ENCODE results near the gene KCNB1.

The KCNB1 gene

DNA sequence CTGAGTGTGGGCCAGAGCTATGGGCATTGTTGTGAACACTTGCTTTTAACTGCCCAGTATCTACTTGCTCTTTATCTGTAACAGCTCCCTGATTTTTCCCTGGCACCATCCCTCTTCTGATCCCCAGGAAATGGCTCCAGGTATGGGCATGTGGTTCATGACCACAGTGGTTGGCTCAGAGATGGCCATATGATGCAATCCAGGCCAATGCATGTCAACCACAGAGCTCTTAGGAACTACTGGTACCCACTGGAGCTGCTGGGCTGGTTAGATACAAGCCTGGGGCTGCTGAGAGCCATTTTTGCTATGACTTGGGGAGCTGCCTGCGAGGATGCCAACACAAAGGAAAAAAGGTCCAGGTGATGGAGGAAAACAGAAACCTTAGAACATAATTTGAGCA is 55.6 kb downstream of the KCNB1 start:
- Histone ChIP-seq H3K9me3 (ENCODE audit: control insufficient read depth, insufficient read depth, low read length) (no peaks in the 10 kb centered on the region), H3K4me1 (ENCODE audit: insufficient read depth, low read length) (no peaks in the 10 kb centered on the region), H3K36me3 (ENCODE audit: insufficient read depth, low read length) (no peaks in the 10 kb centered on the region), H3K9ac (ENCODE audit: low read depth, low read length) (no peak overlapping the region)

DNA sequence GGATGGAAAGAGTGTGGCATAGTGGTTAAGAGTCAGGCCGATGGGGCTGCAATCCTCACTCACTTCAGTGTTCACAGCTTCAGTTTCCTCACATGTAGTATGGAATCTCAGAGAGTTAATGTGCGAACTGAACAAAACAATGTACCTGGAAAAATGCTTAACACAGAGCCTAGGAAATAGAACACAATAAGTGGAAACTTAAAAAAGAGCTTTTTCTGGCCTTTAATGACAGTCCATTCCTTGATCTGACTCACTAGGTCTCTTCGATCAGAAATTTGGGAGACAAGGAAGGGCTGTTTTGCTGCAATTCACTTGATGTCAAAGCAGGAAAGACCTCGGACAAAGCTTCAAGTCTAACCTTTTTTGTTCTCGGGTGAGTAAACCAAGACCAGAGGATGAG is 56.1 kb downstream of the KCNB1 start:
- H3K36me3 ChIP-seq (ENCODE audit: insufficient read depth, low read length), result no peaks in the 10 kb centered on the region
- H3K4me1 ChIP-seq (ENCODE audit: insufficient read depth, low read length), result no peaks in the 10 kb centered on the region
- H3K9ac ChIP-seq (ENCODE audit: low read depth, low read length), result no peak overlapping the region
- H3K9me3 ChIP-seq (ENCODE audit: control insufficient read depth, insufficient read depth, low read length), result no peaks in the 10 kb centered on the region

DNA sequence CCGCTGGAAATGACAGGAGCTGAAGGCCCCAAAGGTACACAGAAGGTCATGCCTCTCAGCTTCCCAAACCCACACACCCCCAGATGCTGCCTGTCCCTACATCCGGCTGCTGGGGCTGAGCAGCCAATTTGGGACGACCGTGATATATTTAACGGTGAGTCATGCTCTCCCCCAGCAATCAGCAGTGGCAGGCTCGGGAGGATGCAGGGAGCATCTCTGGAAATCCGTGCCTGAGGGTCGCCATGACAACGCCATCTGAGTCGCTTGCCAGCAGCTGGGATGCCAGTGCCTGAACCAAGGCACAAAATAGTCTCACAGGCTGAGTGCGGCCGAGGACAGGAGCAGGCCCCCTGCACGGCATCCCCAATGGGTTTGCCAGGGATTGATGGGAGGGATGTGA is 57.9 kb downstream of the KCNB1 start:
- H3K36me3 ChIP-seq (ENCODE audit: insufficient read depth, low read length), result no peaks in the 10 kb centered on the region
- H3K9me3 ChIP-seq (ENCODE audit: control insufficient read depth, insufficient read depth, low read length), result no peaks in the 10 kb centered on the region
- no peak overlapping the region for H3K9ac ChIP-seq (ENCODE audit: low read depth, low read length)
- H3K4me1 ChIP-seq (ENCODE audit: insufficient read depth, low read length), result no peaks in the 10 kb centered on the region

DNA sequence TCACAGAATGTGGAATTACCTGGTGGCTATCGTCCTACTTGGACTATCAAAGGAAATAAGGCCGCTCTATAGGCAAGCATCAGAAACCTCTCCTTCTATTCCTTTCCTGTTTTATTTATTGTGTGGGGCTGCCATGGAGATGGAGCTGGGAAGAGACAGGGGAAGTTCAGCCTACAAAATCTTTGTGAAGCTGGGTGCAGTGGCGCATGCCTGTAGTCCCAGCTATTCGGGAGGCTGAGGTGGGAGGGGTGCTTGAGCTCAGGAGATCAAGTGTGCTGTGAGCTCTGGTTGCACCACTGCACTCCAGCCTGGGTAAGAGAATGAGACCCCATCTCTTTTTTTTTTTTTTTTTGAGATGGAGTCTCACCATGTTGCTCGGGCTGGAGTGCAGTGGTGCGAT is 60.3 kb downstream of the KCNB1 start:
- Histone ChIP-seq H3K36me3 (ENCODE audit: insufficient read depth, low read length) (no peaks in the 10 kb centered on the region), H3K9ac (ENCODE audit: low read depth, low read length) (no peak overlapping the region), H3K9me3 (ENCODE audit: control insufficient read depth, insufficient read depth, low read length) (no peaks in the 10 kb centered on the region), H3K4me1 (ENCODE audit: insufficient read depth, low read length) (no peaks in the 10 kb centered on the region)

DNA sequence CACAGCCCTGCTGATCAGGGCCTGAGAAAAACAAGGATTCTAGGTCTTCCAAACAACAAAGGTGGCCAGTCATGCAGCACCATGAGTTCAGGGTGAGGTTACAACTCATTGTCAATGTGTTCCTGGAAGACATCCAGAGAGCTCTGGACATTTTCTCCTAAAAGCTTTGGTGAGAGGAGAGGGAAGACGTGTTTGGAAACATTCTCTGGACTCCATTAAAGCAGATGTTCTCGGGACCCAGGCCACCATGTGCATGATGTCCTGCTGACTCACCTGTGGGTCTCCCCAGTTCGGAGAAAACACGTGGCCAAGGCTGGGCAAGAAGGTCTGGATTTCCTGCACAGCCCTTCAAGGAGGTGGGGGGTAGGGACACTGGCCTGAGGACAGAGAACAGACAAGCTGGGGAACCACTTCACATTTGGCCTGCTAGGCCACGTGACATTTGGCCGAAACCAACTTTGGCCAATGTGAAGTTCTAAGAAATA is 61.6 kb downstream of the KCNB1 start:
- H3K36me3 ChIP-seq (ENCODE audit: insufficient read depth, low read length), result no peaks in the 10 kb centered on the region
- no peak overlapping the region for H3K9ac ChIP-seq (ENCODE audit: low read depth, low read length)
- H3K4me1 ChIP-seq (ENCODE audit: insufficient read depth, low read length), result no peaks in the 10 kb centered on the region
- no peaks in the 10 kb centered on the region for H3K9me3 ChIP-seq (ENCODE audit: control insufficient read depth, insufficient read depth, low read length)

DNA sequence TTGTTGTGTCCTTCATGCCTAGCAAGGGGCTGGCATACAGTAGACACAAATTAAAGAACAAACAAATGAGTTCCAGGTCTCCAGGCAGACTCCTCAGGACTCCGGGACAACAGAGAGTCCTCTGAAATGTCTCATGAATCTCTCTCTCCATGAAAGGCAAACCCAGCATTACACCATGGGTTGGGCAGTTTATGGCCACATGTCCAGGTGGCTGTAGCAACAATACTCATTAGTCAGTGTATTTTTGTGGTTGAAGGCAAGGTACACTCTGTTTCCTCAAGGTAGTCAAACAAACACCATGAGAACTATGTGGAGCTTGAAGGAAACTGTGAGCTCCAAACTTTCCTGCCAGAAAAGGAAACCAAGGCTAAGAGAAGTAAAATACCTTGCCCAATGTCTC is 62.2 kb downstream of the KCNB1 start:
- Histone ChIP-seq H3K9ac (ENCODE audit: low read depth, low read length) (no peak overlapping the region), H3K9me3 (ENCODE audit: control insufficient read depth, insufficient read depth, low read length) (no peaks in the 10 kb centered on the region), H3K4me1 (ENCODE audit: insufficient read depth, low read length) (no peaks in the 10 kb centered on the region), H3K36me3 (ENCODE audit: insufficient read depth, low read length) (no peaks in the 10 kb centered on the region)

DNA sequence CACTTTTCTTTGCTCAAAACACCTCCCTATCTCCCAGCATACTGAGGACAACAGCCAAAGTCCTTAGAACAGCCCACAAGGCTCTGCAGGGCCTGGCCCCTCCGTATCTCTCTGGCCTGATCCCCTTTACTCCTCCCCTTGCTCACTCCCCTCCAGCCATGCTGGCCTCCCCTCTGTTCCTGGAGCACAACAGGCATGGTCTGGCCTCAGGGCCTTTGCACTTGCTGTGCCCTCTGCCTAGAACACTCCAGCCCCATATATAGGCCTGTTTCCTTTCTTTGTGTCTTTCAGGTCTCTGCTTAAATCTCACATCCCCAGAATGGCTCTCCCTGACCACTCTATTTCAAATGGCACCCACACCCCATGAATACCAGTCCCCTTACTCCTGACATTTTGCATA is 62.7 kb downstream of the KCNB1 start:
- Histone ChIP-seq H3K9ac (ENCODE audit: low read depth, low read length) (no peak overlapping the region), H3K4me1 (ENCODE audit: insufficient read depth, low read length) (no peaks in the 10 kb centered on the region), H3K9me3 (ENCODE audit: control insufficient read depth, insufficient read depth, low read length) (no peaks in the 10 kb centered on the region), H3K36me3 (ENCODE audit: insufficient read depth, low read length) (no peaks in the 10 kb centered on the region)

DNA sequence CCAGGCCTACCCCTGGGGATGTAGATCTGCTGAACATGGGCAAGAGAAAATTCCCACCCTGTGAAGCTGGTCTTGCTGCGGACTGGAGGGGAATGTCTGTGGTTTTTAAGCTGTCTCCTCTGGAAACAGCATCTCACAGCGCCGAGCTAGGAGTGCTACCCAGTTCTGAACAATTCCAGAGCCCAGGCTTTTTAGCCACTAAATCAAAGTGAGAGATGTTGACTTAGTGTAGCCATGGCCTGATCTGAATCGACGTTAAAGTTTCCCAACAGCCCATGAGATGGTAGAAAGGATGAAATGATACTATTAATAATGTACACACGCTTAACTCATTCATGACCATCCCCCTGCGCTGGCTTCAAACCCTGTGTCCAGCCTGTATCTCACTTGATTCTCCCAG is 63.7 kb downstream of the KCNB1 start:
- H3K9me3 ChIP-seq (ENCODE audit: control insufficient read depth, insufficient read depth, low read length), result no peaks in the 10 kb centered on the region
- H3K36me3 ChIP-seq (ENCODE audit: insufficient read depth, low read length), result no peaks in the 10 kb centered on the region
- H3K9ac ChIP-seq (ENCODE audit: low read depth, low read length), result no peak overlapping the region
- H3K4me1 ChIP-seq (ENCODE audit: insufficient read depth, low read length), result no peaks in the 10 kb centered on the region

DNA sequence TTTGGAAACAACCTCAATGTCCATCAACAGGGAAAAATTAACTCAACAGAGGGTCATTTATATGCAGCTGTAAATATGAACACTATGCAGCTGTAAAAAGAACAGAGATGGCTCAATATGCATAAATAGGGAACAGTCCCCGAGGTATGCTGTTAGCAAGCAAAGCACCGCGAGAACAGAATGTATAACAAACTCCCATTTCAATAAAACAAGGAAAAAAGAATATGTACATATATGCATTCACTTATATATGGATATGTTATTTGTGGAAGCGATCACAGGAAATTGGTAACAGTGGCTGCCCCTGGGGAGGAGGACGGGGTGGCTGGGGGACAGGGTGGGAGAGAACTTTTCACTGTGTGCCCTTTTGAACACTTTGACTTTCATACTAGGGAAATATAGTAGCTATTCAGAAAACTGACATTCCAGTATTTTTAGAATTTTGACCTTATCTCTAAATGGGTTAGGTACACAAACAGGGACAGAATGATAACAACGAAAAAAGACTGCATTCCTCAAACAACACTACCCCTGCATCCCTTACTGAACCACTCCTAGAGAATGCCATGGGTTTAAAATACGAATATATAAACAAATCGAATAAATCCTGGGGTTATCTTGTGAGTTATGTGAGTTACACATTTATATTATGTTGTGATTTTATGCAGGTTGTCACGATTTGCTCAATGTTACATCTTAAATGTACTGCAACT is 64.5 kb downstream of the KCNB1 start:
- Histone ChIP-seq H3K4me1 (ENCODE audit: insufficient read depth, low read length) (no peaks in the 10 kb centered on the region), H3K9ac (ENCODE audit: low read depth, low read length) (no peak overlapping the region), H3K9me3 (ENCODE audit: control insufficient read depth, insufficient read depth, low read length) (no peaks in the 10 kb centered on the region), H3K36me3 (ENCODE audit: insufficient read depth, low read length) (no peaks in the 10 kb centered on the region)

DNA sequence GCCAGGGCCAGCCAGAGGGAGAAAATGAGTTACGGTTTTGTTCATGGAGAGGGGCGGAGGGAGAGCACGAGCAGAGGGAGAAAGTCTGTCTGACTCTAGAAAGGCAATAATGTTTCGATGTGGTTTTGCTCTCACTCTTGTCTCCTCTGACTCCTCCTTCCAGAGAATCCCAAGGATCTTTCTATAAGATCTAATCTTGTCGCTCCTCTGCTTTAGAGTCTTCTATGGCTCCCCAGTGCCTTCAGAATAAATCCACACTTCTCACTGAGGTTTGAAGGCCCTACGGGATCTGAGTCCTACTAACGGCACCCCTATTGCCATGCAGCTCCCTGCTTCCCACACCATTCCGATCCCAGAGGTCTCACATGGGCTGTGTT is 66.8 kb downstream of the KCNB1 start:
- H3K9ac ChIP-seq (ENCODE audit: low read depth, low read length), result no peak overlapping the region
- no peaks in the 10 kb centered on the region for H3K9me3 ChIP-seq (ENCODE audit: control insufficient read depth, insufficient read depth, low read length)
- no peaks in the 10 kb centered on the region for H3K36me3 ChIP-seq (ENCODE audit: insufficient read depth, low read length)
- no peaks in the 10 kb centered on the region for H3K4me1 ChIP-seq (ENCODE audit: insufficient read depth, low read length)

DNA sequence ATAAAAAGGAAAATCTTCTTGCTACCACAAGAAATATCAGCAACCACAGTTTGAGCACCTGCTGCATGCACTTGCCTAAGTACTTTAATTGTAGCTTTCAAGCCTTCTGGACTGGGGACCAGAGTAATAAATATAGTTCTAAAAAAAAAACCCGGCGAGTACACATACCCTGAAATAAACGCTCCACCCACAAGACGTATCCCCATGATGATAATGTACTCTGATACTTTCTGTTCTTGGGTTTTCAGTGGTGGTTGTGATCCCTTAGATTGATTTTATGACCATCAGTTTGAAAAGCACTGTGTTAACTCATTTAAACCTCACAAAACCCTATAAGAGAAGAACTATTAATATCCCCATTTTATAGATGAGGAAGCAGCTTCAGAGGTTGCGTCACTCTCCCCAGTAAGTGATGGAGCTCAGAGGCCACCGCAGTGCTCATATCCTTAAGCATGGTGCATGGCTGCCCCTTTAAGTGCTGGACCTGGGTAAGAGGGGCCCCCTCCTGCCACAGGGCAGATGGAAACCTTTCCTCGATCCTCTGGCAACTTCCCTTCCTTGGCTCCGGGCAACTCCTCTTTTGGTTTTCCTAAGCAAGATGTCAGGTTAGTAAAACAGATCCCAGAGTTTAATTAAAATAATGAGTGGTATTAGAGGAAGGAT is 67.3 kb downstream of the KCNB1 start:
- H3K36me3 ChIP-seq (ENCODE audit: insufficient read depth, low read length), result no peaks in the 10 kb centered on the region
- H3K9me3 ChIP-seq (ENCODE audit: control insufficient read depth, insufficient read depth, low read length), result no peaks in the 10 kb centered on the region
- no peaks in the 10 kb centered on the region for H3K4me1 ChIP-seq (ENCODE audit: insufficient read depth, low read length)
- no peak overlapping the region for H3K9ac ChIP-seq (ENCODE audit: low read depth, low read length)

DNA sequence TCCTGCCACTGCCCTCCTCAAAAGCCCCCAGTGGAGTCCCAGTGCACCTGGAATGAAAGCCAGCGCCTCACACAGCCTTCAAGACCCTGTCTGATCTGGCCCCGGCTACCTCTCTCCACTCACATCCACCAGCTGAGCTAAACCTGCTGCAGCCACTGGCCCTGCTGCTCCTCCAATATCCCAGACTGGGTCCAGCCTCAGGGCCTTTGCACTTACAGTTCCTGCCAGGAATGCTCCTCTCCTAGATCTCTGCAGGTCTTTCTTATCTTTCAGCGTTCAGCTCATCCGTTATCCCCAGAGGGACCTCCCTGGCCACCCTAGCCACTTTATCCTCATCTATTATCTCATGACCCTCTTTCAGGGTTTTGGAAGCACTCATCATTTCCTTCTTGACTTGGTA is 68.8 kb downstream of the KCNB1 start:
- H3K9ac ChIP-seq (ENCODE audit: low read depth, low read length), result no peak overlapping the region
- no peaks in the 10 kb centered on the region for H3K36me3 ChIP-seq (ENCODE audit: insufficient read depth, low read length)
- no peaks in the 10 kb centered on the region for H3K4me1 ChIP-seq (ENCODE audit: insufficient read depth, low read length)
- H3K9me3 ChIP-seq (ENCODE audit: control insufficient read depth, insufficient read depth, low read length), result no peaks in the 10 kb centered on the region

DNA sequence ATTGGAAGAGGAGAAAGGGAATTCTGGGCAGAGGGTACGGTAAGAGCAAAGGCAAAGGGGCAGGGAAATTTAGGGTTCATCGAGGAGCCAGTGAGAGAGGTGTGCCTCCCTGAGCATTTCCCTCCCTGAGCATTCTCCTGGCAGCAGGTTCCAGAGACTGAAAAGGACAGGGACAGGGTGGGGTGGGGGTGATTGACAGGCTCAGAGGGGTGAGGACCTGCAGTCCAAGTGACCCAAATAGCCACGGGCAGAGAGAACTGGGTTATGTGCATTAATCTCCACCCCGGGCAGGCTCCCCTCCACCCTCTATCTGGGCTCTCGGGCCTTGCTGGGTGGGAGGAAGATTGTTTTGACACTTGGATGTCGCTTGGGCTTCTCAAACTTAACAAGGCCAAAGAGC is 69.5 kb downstream of the KCNB1 start:
- Histone ChIP-seq H3K9ac (ENCODE audit: low read depth, low read length) (no peak overlapping the region), H3K4me1 (ENCODE audit: insufficient read depth, low read length) (no peaks in the 10 kb centered on the region), H3K9me3 (ENCODE audit: control insufficient read depth, insufficient read depth, low read length) (no peaks in the 10 kb centered on the region), H3K36me3 (ENCODE audit: insufficient read depth, low read length) (no peaks in the 10 kb centered on the region)

DNA sequence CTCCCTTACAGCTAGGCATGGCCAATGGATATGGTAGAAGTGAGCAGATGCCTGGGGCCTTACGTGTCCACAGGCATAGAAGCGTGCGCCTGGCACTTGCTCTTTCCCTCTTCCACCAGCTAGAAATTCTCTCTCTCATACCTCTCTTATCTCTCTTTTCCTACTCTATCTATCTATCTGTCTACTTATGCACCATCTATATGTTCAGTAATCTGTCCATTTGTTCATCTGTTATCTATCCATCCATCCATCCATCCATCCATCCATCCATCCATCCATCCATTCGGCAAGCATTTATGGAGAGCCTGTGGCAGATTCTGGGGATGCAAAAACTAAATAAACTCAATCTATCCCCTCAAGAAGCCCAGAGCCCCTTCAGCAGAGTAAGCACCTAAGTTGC is 70.2 kb downstream of the KCNB1 start:
- Histone ChIP-seq H3K36me3 (ENCODE audit: insufficient read depth, low read length) (no peaks in the 10 kb centered on the region), H3K9me3 (ENCODE audit: control insufficient read depth, insufficient read depth, low read length) (no peaks in the 10 kb centered on the region), H3K4me1 (ENCODE audit: insufficient read depth, low read length) (no peaks in the 10 kb centered on the region), H3K9ac (ENCODE audit: low read depth, low read length) (no peak overlapping the region)

DNA sequence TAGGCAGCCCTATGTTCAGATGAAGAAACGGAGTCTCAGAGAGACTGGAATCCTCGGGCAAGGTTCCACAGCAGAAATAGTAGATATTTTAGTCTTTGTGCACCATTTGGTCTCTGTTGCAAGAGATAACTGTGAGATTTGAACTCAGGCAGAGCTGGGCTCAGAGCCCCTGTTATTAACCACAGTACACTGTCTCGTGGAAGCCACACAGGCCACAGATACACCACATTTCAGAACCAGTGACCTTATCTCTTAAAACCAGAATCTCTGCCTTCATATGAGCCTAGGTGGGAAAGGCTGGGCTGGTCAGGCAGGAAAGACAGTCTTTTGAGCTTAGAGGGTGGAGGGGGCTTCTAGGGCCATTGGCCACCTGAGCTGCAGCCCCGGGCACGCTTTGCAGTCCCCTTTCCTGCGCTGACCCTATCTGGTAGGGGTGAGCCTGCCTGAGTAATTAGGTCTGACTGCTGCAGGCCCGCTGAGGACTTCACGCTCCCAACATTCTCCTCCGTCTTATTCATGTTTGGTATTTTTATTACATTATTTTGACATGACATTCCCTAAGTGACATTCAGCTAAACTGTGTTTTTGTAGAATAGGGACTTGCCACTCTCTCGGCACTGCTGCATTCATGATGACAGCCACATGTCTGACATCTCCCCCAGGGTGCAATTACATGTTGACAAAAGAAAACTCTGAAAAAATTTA is 71.1 kb downstream of the KCNB1 start:
- Histone ChIP-seq H3K4me1 (ENCODE audit: insufficient read depth, low read length) (no peaks in the 10 kb centered on the region), H3K9me3 (ENCODE audit: control insufficient read depth, insufficient read depth, low read length) (no peaks in the 10 kb centered on the region), H3K9ac (ENCODE audit: low read depth, low read length) (no peak overlapping the region), H3K36me3 (ENCODE audit: insufficient read depth, low read length) (no peaks in the 10 kb centered on the region)

All from ES-I3 (cell line).